HK-2 (cell line): ENCODE results near the gene POTEI.
"Not testable (repeated sequence)": the region's sequence is repeated elsewhere in the genome, so short reads cannot be mapped to it uniquely, and the experiment has no call there.

Source experiments
- DNase-seq: peaks from one replicate; pipeline ENCODE4 v3.0.0-alpha.2; 2018; ENCODE audit not compliant: unreplicated experiment

The POTEI gene

GRCh38 chr2:130455413-130455812, 53.7 kb downstream of the POTEI start:
- not testable (repeated sequence) for DNase-seq

GRCh38 chr2:130454712-130455083, 54.4 kb downstream of the POTEI start:
- not testable (repeated sequence) for DNase-seq

- not testable (repeated sequence) for DNase-seq
Observed at GRCh38 chr2:130453955-130454711, 55.0 kb downstream of the POTEI start.

GRCh38 chr2:130452897-130453296, 56.2 kb downstream of the POTEI start:
- DNase-seq, result not testable (repeated sequence)

- DNase-seq, result not testable (repeated sequence)
Observed at GRCh38 chr2:130451823-130452222, 57.3 kb downstream of the POTEI start.

GRCh38 chr2:130451278-130451677, 57.9 kb downstream of the POTEI start:
- DNase-seq, result not testable (repeated sequence)

- DNase-seq, result not testable (repeated sequence)
Observed at GRCh38 chr2:130450366-130450765, 58.8 kb downstream of the POTEI start.

- DNase-seq, result not testable (repeated sequence)
Observed at GRCh38 chr2:130427631-130428030, 81.5 kb downstream of the POTEI start.

GRCh38 chr2:130418845-130419244, 90.3 kb downstream of the POTEI start:
- not testable (repeated sequence) for DNase-seq

- not testable (repeated sequence) for DNase-seq
Observed at GRCh38 chr2:130416693-130417092, 92.4 kb downstream of the POTEI start.
